Fibroblast of the aortic adventitia (primary cell): ENCODE results near the gene UBR1. TPM values are rescaled to one million over a fixed set of nuclear protein-coding genes. Genes with fewer than 3 reads are reported as not detected.

Source experiments
- DNase-seq: peaks from one replicate; pipeline ENCODE4 v3.0.0-alpha.2; 2010; ENCODE audit warnings: low read depth
- H3K4me3 ChIP-seq: 2 replicates; pipeline ENCODE4 v1.5.1; 2011; ENCODE audit warnings: low read depth, mild to moderate bottlenecking, control low read depth, low read length, moderate library complexity
- total RNA-seq: library from RNA; depleted of rRNA; stranded (reverse); fragments of >200 nt; gene quantifications from 2 replicates; pipeline ENCODE4 v1.2.3, GENCODE V29; 2012; ENCODE audit warnings: low replicate concordance
- TF ChIP-seq, protein P1 (sequence below): IDR thresholded peaks from 2 replicates; pipeline ENCODE4 v1.5.1; 2011; ENCODE audit warnings: mild to moderate bottlenecking, low read length, control low read depth, inconsistent platforms; ENCODE audit not compliant: insufficient read depth

The UBR1 gene
- total RNA-seq, 1 donor, result 38.1 TPM

- DNase-seq, result no peak
- no peak overlapping the region for H3K4me3 ChIP-seq
- TF ChIP-seq, protein P1, sequence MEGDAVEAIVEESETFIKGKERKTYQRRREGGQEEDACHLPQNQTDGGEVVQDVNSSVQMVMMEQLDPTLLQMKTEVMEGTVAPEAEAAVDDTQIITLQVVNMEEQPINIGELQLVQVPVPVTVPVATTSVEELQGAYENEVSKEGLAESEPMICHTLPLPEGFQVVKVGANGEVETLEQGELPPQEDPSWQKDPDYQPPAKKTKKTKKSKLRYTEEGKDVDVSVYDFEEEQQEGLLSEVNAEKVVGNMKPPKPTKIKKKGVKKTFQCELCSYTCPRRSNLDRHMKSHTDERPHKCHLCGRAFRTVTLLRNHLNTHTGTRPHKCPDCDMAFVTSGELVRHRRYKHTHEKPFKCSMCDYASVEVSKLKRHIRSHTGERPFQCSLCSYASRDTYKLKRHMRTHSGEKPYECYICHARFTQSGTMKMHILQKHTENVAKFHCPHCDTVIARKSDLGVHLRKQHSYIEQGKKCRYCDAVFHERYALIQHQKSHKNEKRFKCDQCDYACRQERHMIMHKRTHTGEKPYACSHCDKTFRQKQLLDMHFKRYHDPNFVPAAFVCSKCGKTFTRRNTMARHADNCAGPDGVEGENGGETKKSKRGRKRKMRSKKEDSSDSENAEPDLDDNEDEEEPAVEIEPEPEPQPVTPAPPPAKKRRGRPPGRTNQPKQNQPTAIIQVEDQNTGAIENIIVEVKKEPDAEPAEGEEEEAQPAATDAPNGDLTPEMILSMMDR, result no peak
These were observed 14.0 kb downstream of the UBR1 start for GRCh38 chr15:43091859-43092258.

GRCh38 chr15:43086551-43086950 lies 19.3 kb downstream of the UBR1 start:
- DNase-seq, result no peak
- TF ChIP-seq, protein P1, result no peak
- no peak overlapping the region for H3K4me3 ChIP-seq

DNA sequence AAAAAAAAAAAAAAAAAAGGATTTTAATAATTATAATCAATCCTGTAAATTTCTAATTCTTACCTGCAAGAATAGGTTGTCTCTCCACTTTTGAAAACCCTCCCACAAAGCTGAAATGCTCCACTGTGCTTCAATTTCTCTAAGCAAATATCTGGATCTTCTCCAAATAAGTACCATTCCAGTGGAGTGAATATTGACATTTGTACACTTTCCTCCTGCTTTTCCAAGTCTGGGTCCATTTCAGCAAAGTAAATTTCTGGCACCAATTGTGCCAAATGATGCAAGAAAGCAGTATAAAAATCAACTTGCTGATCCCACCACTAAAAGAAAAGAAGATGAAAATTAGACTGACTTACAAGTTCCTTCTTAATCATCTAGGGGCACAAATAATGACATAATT lies 19.9 kb downstream of the UBR1 start:
- no peak overlapping the region for H3K4me3 ChIP-seq
- DNase-seq, result peak; percentile 61
- TF ChIP-seq, protein P1, result no peak

GRCh38 chr15:43082509-43082908 lies 23.3 kb downstream of the UBR1 start:
- no peak for DNase-seq
- no peak overlapping the region for H3K4me3 ChIP-seq
- TF ChIP-seq, protein P1, result no peak

- TF ChIP-seq, protein P1, result no peak
- no peak overlapping the region for H3K4me3 ChIP-seq
- no peak for DNase-seq
These were observed 24.6 kb downstream of the UBR1 start for GRCh38 chr15:43081283-43081682.

GRCh38 chr15:43071451-43071850 lies 34.4 kb downstream of the UBR1 start:
- DNase-seq, result no peak
- no peak overlapping the region for H3K4me3 ChIP-seq
- TF ChIP-seq, protein P1, result no peak

DNA sequence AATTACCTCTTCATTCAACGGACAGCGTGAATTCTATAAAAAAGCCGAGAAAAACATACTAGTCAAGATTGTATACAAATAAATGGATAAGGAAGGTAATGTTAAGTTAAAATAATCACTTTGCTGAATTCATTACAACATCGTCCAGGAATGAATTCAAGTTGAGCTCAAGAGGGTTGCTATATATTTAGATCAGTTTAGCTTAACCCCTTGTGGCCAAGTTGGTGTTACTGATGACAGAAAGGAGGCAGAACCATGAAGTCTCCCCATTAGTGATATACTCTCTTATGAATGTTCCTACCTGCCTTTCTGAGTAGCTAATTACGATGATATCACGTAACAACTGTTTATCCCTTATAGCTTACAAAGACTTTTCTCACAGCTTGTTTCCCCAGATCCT lies 34.9 kb downstream of the UBR1 start:
- TF ChIP-seq, protein P1, result no peak
- H3K4me3 ChIP-seq, result no peak overlapping the region
- no peak for DNase-seq
